ENCODE measurements around the gene FAN1.

GRCh38 chr15:30984542-30984941 is 80.8 kb downstream of the FAN1 start:
- TF ChIP-seq CTCF (conservative IDR thresholded peaks at IDR 0.05; ENCODE audit: low read length) (no peak), EZH2phosphoT487 (IDR thresholded peaks at IDR 0.05; ENCODE audit: borderline replicate concordance) (no peak)

Data from Loucy (cell line).